Mucosa of stomach (tissue), 1 donor: ENCODE measurements around the gene ATOH8.

Experiments
- H3K27me3 ChIP-seq: one replicate; pipeline ENCODE4 v1.7.0; 2013; ENCODE audit warnings: mild to moderate bottlenecking, low read length; ENCODE audit not compliant: control insufficient read depth, insufficient read depth
- H3K36me3 ChIP-seq: one replicate; pipeline ENCODE4 v1.7.0; 2013; ENCODE audit warnings: low read length; ENCODE audit not compliant: control insufficient read depth, insufficient read depth
- H3K4me1 ChIP-seq: one replicate; pipeline ENCODE4 v1.7.0; 2013; ENCODE audit warnings: mild to moderate bottlenecking, low read length; ENCODE audit not compliant: control insufficient read depth, insufficient read depth
- H3K4me3 ChIP-seq: one replicate; pipeline ENCODE4 v1.7.0; 2013; ENCODE audit warnings: low read length
- H3K9ac ChIP-seq: one replicate; pipeline ENCODE4 v1.7.0; 2013; ENCODE audit warnings: mild to moderate bottlenecking, low read length, moderate library complexity
- H3K9me3 ChIP-seq: one replicate; pipeline ENCODE4 v1.7.0; 2013; ENCODE audit warnings: mild to moderate bottlenecking, low read length, moderate library complexity; ENCODE audit not compliant: control insufficient read depth
- donor health status: Pancreatic carcinoma.

The ATOH8 gene

GRCh38 chr2:85790499-85791188 lies 36.9 kb downstream of the ATOH8 start:
- Histone ChIP-seq H3K9me3 (no peaks in the 10 kb centered on the region), H3K9ac (no peak overlapping the region), H3K4me1 (peaks cover 16% of the 10 kb centered on the region), H3K27me3 (no peaks in the 10 kb centered on the region), H3K4me3 (no peak overlapping the region), H3K36me3 (no peaks in the 10 kb centered on the region)

DNA sequence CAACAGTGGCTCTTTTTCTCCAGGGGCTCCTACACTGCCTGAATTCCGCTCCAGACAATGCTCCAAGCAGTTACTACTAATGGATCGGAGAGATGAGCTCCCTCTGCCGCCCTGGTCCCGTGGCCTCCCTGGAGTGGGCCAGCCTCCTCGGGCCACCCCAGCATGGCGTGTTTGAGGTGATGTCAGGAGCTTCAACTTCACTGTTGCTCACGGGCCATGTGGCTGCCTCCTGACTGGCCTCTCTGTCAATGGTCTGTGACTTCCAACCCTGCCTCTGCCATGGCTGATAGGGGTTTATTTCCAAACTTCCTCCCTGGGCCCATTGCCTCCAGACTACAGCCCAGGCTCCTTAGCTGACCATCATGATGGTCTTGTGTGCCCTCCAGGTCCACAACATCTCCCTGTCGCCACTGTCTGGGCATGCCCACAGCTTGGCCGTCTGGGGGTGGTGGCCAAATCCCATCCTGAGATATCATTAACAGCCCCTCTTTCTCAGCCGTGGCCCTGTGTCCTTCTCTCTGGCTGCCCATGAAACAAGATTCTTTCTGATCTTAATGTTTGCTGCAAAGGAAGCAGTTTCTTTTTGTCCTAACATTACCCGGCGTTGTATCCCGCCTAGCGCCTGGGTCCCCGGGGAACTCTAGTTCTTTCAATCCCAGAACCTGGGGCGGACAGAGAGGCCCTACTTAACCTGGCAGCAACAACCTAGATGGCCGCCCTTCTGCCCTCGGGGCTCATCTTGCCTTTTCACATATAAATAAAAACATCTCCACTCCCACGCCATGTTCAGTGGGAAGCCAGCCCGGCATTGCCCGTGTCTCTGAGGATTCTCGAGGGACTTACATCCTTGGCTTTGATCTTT lies 38.1 kb downstream of the ATOH8 start:
- Histone ChIP-seq H3K27me3 (no peaks in the 10 kb centered on the region), H3K9me3 (no peaks in the 10 kb centered on the region), H3K9ac (no peak overlapping the region), H3K36me3 (no peaks in the 10 kb centered on the region), H3K4me1 (peaks cover 16% of the 10 kb centered on the region), H3K4me3 (no peak overlapping the region)

DNA sequence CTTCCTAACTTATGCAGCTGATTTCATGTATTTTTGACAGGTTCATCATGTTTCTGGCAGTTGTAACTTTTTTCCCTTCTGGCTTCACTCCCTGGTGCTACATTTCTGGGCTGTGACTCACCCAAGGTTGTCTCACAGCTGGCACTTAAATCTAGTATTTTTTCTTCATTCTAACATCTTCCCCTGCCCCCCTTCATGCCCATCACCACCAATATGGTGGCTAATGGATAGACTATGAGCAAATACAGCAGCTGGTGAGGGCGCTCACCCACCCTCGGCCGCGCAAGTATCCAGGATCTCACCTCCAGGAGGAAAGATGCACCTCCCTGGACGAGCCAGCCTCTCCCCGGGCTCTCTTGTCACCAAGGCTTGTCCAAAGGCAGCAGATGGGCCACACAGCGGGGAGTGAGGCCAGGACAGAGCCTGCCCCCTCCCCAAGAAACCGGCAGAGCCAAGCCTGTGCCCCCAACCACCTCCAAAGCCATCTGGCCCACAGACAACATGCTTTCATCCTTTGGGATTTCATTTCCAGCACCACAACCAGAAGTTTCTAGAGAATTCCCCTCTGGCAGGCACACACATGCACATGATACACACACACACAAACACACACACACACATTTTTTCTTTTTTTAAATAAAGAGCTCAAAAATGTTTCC lies 39.1 kb downstream of the ATOH8 start:
- H3K4me1 ChIP-seq = peaks cover 16% of the 10 kb centered on the region
- H3K36me3 ChIP-seq = no peaks in the 10 kb centered on the region
- H3K9ac ChIP-seq = no peak overlapping the region
- no peaks in the 10 kb centered on the region for H3K9me3 ChIP-seq
- no peak overlapping the region for H3K4me3 ChIP-seq
- no peaks in the 10 kb centered on the region for H3K27me3 ChIP-seq

DNA sequence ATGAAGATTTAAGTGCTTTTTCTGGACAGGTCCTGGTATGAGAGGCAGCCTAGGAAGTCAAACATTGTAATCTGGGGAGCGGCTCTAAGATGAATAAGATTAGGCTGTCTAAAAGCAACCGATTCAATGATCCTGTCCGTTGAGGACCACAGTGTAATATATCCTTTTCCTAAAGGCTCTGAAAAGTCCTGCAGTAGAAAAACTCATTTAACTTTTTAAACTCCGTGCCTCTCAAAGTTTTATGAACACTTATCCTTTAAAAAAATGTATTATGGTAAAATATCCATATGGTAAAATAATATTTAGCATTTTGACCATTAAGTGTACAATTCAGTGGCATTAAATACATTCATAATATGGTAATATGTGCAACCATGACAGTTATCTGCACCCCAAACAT lies 39.8 kb downstream of the ATOH8 start:
- Histone ChIP-seq H3K4me1 (peaks cover 16% of the 10 kb centered on the region), H3K9ac (no peak overlapping the region)

GRCh38 chr2:85794038-85794441 lies 40.2 kb downstream of the ATOH8 start:
- Histone ChIP-seq H3K9me3 (no peaks in the 10 kb centered on the region), H3K4me3 (no peak overlapping the region), H3K4me1 (peaks cover 16% of the 10 kb centered on the region), H3K9ac (no peak overlapping the region), H3K36me3 (no peaks in the 10 kb centered on the region), H3K27me3 (no peaks in the 10 kb centered on the region)

More for the DNA sequence above, 39.8 kb downstream of the ATOH8 start:
- H3K4me3 ChIP-seq = no peak overlapping the region
- no peaks in the 10 kb centered on the region for H3K36me3 ChIP-seq
- H3K9me3 ChIP-seq = no peaks in the 10 kb centered on the region
- no peaks in the 10 kb centered on the region for H3K27me3 ChIP-seq

GRCh38 chr2:85794491-85795121 lies 40.8 kb downstream of the ATOH8 start:
- Histone ChIP-seq H3K27me3 (no peaks in the 10 kb centered on the region), H3K4me3 (no peak overlapping the region), H3K4me1 (peaks cover 16% of the 10 kb centered on the region), H3K9ac (no peak overlapping the region), H3K9me3 (no peaks in the 10 kb centered on the region), H3K36me3 (no peaks in the 10 kb centered on the region)

GRCh38 chr2:85795331-85796045 lies 41.7 kb downstream of the ATOH8 start:
- Histone ChIP-seq H3K36me3 (no peaks in the 10 kb centered on the region), H3K9me3 (no peaks in the 10 kb centered on the region), H3K4me1 (peaks cover 16% of the 10 kb centered on the region), H3K27me3 (no peaks in the 10 kb centered on the region), H3K9ac (no peak overlapping the region), H3K4me3 (no peak overlapping the region)

DNA sequence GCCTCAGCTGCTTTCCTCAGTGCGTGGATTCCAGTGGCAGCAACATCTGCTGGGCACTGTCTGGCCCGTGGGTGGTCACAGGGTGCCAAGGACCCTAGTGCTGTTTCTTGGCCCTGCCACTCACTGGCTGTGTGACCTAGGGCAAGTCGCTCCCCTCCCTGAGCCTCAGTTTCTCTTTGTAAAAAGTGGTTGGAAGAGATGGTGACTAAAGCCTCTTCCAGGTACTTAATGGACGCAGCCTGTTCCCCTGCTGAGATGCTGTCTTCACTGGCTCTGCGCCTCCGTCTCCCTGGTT lies 42.2 kb downstream of the ATOH8 start:
- Histone ChIP-seq H3K9ac (no peak overlapping the region), H3K36me3 (no peaks in the 10 kb centered on the region), H3K4me1 (peaks cover 16% of the 10 kb centered on the region), H3K27me3 (no peaks in the 10 kb centered on the region), H3K4me3 (no peak overlapping the region), H3K9me3 (no peaks in the 10 kb centered on the region)

- H3K4me3 ChIP-seq = no peak overlapping the region
- no peak overlapping the region for H3K9ac ChIP-seq
- peaks cover 16% of the 10 kb centered on the region for H3K4me1 ChIP-seq
- no peaks in the 10 kb centered on the region for H3K9me3 ChIP-seq
- no peaks in the 10 kb centered on the region for H3K36me3 ChIP-seq
- no peaks in the 10 kb centered on the region for H3K27me3 ChIP-seq
Observed at GRCh38 chr2:85796341-85797262, 42.8 kb downstream of the ATOH8 start.

- H3K9ac ChIP-seq = no peak overlapping the region
- H3K4me3 ChIP-seq = no peak overlapping the region
- H3K36me3 ChIP-seq = no peaks in the 10 kb centered on the region
- peaks cover 16% of the 10 kb centered on the region for H3K4me1 ChIP-seq
- H3K9me3 ChIP-seq = no peaks in the 10 kb centered on the region
- no peaks in the 10 kb centered on the region for H3K27me3 ChIP-seq
Observed at GRCh38 chr2:85797263-85797660, 43.5 kb downstream of the ATOH8 start.

GRCh38 chr2:85797921-85798320 lies 44.1 kb downstream of the ATOH8 start:
- no peaks in the 10 kb centered on the region for H3K9me3 ChIP-seq
- H3K27me3 ChIP-seq = no peaks in the 10 kb centered on the region
- no peaks in the 10 kb centered on the region for H3K36me3 ChIP-seq
- no peak overlapping the region for H3K9ac ChIP-seq
- peaks cover 14% of the 10 kb centered on the region for H3K4me1 ChIP-seq
- H3K4me3 ChIP-seq = no peak overlapping the region
